ENCODE measurements around the gene DDX10.

DDX10 gene

GRCh38 chr11:108793138-108793537 lies 128.3 kb downstream of the DDX10 start:
- Histone ChIP-seq H3K36me3 (ENCODE audit: insufficient read depth, low read length) (no peaks in the 10 kb centered on the region), H3K4me2 (ENCODE audit: insufficient read depth, low read length) (no peak overlapping the region), H3K9ac (ENCODE audit: low read depth, low read length) (no peak overlapping the region), H2AFZ (ENCODE audit: low read depth, low read length) (no peak overlapping the region), H3K27me3 (ENCODE audit: insufficient read depth, low read length, poor library complexity) (no peaks in the 10 kb centered on the region), H3K9me3 (ENCODE audit: insufficient read depth, low read length, severe bottlenecking) (no peaks in the 10 kb centered on the region), H3K4me3 (ENCODE audit: low read depth in 1 of 2, low read length in 2 of 2) (no peak overlapping the region), H4K20me1 (ENCODE audit: insufficient read depth, low read length) (peaks cover 6% of the 10 kb centered on the region; the same call in 1 of the 2 replicates), H3K27ac (ENCODE audit: low read length) (no peak overlapping the region), H3K79me2 (ENCODE audit: insufficient read depth, low read length) (0 out of 2 replicates have a peak, but pooled peaks cover 3% of the 10 kb centered on the region), H3K4me1 (ENCODE audit: insufficient read depth, low read length) (no peaks in the 10 kb centered on the region)
- ATAC-seq (ENCODE audit: insufficient read depth, low read depth) (no peak), DNase-seq (no peak)
- TF ChIP-seq EZH2 (IDR thresholded peaks at IDR 0.05; ENCODE audit: borderline replicate concordance, low read depth, low read length, severe bottlenecking) (no peak), CTCF (IDR thresholded peaks at IDR 0.05; ENCODE audit: borderline replicate concordance, extremely low read depth, low read length, poor library complexity, severe bottlenecking) (no peak)

GRCh38 chr11:108793611-108794010 lies 128.7 kb downstream of the DDX10 start:
- Histone ChIP-seq H4K20me1 (ENCODE audit: insufficient read depth, low read length) (peaks cover 5% of the 10 kb centered on the region; the same call in 1 of the 2 replicates), H3K9me3 (ENCODE audit: insufficient read depth, low read length, severe bottlenecking) (no peaks in the 10 kb centered on the region), H3K36me3 (ENCODE audit: insufficient read depth, low read length) (no peaks in the 10 kb centered on the region), H3K4me1 (ENCODE audit: insufficient read depth, low read length) (no peaks in the 10 kb centered on the region), H2AFZ (ENCODE audit: low read depth, low read length) (no peak overlapping the region), H3K79me2 (ENCODE audit: insufficient read depth, low read length) (0 out of 2 replicates have a peak, but pooled peaks cover 3% of the 10 kb centered on the region), H3K27me3 (ENCODE audit: insufficient read depth, low read length, poor library complexity) (no peaks in the 10 kb centered on the region), H3K9ac (ENCODE audit: low read depth, low read length) (no peak overlapping the region), H3K4me3 (ENCODE audit: low read depth in 1 of 2, low read length in 2 of 2) (no peak overlapping the region), H3K4me2 (ENCODE audit: insufficient read depth, low read length) (no peak overlapping the region), H3K27ac (ENCODE audit: low read length) (no peak overlapping the region)
- TF ChIP-seq CTCF (IDR thresholded peaks at IDR 0.05; ENCODE audit: borderline replicate concordance, extremely low read depth, low read length, poor library complexity, severe bottlenecking) (no peak), EZH2 (IDR thresholded peaks at IDR 0.05; ENCODE audit: borderline replicate concordance, low read depth, low read length, severe bottlenecking) (no peak)
- DNase-seq (no peak), ATAC-seq (ENCODE audit: insufficient read depth, low read depth) (no peak)

DNA sequence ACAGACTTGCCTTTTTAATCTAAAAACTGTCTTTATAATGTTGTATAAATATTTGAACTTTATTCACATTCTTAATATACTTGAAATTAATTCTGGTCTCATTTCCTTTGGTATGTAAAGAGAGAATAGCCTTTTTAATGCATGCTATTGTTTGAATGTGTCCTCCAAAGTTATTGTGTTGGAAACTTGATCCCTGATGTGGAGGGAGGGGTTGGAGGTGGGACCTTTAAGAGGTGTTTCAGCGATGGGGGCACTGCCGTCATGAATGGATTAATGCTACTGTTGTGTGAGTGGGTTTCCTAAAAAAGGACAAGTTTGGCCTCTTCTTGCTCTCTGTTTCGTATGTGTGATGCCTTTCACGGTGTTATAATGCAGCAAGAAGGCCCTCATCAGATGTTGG lies 131.7 kb downstream of the DDX10 start:
- H3K79me2 ChIP-seq (ENCODE audit: insufficient read depth, low read length), result 0 out of 2 replicates have a peak, but pooled peaks cover 3% of the 10 kb centered on the region

More for the DNA sequence above, 131.7 kb downstream of the DDX10 start:
- Histone ChIP-seq H3K36me3 (ENCODE audit: insufficient read depth, low read length) (no peaks in the 10 kb centered on the region), H3K4me1 (ENCODE audit: insufficient read depth, low read length) (no peaks in the 10 kb centered on the region), H3K9ac (ENCODE audit: low read depth, low read length) (no peak overlapping the region), H2AFZ (ENCODE audit: low read depth, low read length) (no peak overlapping the region), H3K4me3 (ENCODE audit: low read depth in 1 of 2, low read length in 2 of 2) (no peak overlapping the region), H3K9me3 (ENCODE audit: insufficient read depth, low read length, severe bottlenecking) (no peaks in the 10 kb centered on the region), H4K20me1 (ENCODE audit: insufficient read depth, low read length) (no peaks in the 10 kb centered on the region), H3K27me3 (ENCODE audit: insufficient read depth, low read length, poor library complexity) (no peaks in the 10 kb centered on the region), H3K4me2 (ENCODE audit: insufficient read depth, low read length) (no peak overlapping the region), H3K27ac (ENCODE audit: low read length) (no peak overlapping the region)
- no peak for ATAC-seq (ENCODE audit: insufficient read depth, low read depth)
- TF ChIP-seq EZH2 (IDR thresholded peaks at IDR 0.05; ENCODE audit: borderline replicate concordance, low read depth, low read length, severe bottlenecking) (no peak), CTCF (IDR thresholded peaks at IDR 0.05; ENCODE audit: borderline replicate concordance, extremely low read depth, low read length, poor library complexity, severe bottlenecking) (no peak)
- no peak for DNase-seq
